Measurements from ENCODE around the gene ACY1. TPM values are rescaled to one million over a fixed set of nuclear protein-coding genes. Genes with fewer than 3 reads are reported as not detected.
A peak's percentile ranks its signal among the peaks of the same experiment; 100 is the strongest.

Gene ACY1
- total RNA-seq, 1 donor from 2014 or later: 54.2 TPM

- Mint-ChIP-seq H3K27ac (no peak overlapping the region), H3K27me3 (no peaks in the 10 kb centered on the region), H3K4me1 (ENCODE audit: unreplicated experiment) (peaks cover 33% of the 10 kb centered on the region), H3K4me3 (peak overlapping the region; percentile 85), H3K36me3 (peaks cover 4% of the 10 kb centered on the region), H3K9me3 (no peaks in the 10 kb centered on the region)
- no peak for DNase-seq (ENCODE audit: extremely low spot score, unreplicated experiment)
- TF ChIP-seq, protein P1, sequence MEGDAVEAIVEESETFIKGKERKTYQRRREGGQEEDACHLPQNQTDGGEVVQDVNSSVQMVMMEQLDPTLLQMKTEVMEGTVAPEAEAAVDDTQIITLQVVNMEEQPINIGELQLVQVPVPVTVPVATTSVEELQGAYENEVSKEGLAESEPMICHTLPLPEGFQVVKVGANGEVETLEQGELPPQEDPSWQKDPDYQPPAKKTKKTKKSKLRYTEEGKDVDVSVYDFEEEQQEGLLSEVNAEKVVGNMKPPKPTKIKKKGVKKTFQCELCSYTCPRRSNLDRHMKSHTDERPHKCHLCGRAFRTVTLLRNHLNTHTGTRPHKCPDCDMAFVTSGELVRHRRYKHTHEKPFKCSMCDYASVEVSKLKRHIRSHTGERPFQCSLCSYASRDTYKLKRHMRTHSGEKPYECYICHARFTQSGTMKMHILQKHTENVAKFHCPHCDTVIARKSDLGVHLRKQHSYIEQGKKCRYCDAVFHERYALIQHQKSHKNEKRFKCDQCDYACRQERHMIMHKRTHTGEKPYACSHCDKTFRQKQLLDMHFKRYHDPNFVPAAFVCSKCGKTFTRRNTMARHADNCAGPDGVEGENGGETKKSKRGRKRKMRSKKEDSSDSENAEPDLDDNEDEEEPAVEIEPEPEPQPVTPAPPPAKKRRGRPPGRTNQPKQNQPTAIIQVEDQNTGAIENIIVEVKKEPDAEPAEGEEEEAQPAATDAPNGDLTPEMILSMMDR (conservative IDR thresholded peaks at IDR 0.05): no peak
These were observed 19.3 kb upstream of the ACY1 start for GRCh38 chr3:51963951-51964451.

DNA sequence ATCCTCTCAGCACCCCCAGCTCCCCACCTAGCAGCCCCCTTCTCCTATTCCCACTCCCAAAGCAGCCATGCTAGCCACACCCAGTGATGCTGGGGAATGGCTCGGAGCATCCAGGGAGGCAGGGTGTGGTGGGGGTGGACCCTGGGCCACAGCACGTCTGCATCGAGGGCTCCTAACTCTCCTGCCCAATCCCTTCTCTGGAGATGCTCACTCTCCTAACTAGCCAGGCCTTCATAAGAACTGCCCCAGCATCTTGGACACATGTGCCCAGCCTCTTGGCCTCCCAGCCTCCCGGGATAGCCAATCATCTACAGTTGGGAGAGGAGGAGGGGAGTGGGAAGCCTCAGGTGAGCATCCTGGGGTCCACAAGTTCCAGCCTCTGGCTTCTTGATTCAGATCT is 18.8 kb upstream of the ACY1 start:
- DNase-seq (ENCODE audit: extremely low spot score, unreplicated experiment): no peak
- H3K4me1 Mint-ChIP-seq (ENCODE audit: unreplicated experiment): peaks cover 36% of the 10 kb centered on the region
- no peaks in the 10 kb centered on the region for H3K27me3 Mint-ChIP-seq
- TF ChIP-seq, protein P1 (conservative IDR thresholded peaks at IDR 0.05): no peak
- no peaks in the 10 kb centered on the region for H3K9me3 Mint-ChIP-seq
- no peak overlapping the region for H3K27ac Mint-ChIP-seq
- peaks cover 4% of the 10 kb centered on the region for H3K36me3 Mint-ChIP-seq
- peak overlapping the region; percentile 85 for H3K4me3 Mint-ChIP-seq

- Mint-ChIP-seq H3K27ac (peak overlapping the region; percentile 82), H3K36me3 (peaks cover 4% of the 10 kb centered on the region), H3K4me1 (ENCODE audit: unreplicated experiment) (peaks cover 40% of the 10 kb centered on the region), H3K27me3 (no peaks in the 10 kb centered on the region), H3K9me3 (no peaks in the 10 kb centered on the region), H3K4me3 (peak overlapping the region; percentile 86)
- TF ChIP-seq, protein P1 (conservative IDR thresholded peaks at IDR 0.05): no peak
- DNase-seq (ENCODE audit: extremely low spot score, unreplicated experiment): no peak
These were observed 17.3 kb upstream of the ACY1 start for GRCh38 chr3:51966016-51966415.

GRCh38 chr3:51966486-51966885 is 16.8 kb upstream of the ACY1 start:
- H3K27ac Mint-ChIP-seq: peak overlapping the region; percentile 82
- TF ChIP-seq, protein P1 (conservative IDR thresholded peaks at IDR 0.05): no peak
- H3K4me1 Mint-ChIP-seq (ENCODE audit: unreplicated experiment): peaks cover 38% of the 10 kb centered on the region
- H3K36me3 Mint-ChIP-seq: peaks cover 4% of the 10 kb centered on the region
- no peaks in the 10 kb centered on the region for H3K27me3 Mint-ChIP-seq
- DNase-seq (ENCODE audit: extremely low spot score, unreplicated experiment): no peak
- peak overlapping the region; percentile 86 for H3K4me3 Mint-ChIP-seq
- H3K9me3 Mint-ChIP-seq: no peaks in the 10 kb centered on the region

DNA sequence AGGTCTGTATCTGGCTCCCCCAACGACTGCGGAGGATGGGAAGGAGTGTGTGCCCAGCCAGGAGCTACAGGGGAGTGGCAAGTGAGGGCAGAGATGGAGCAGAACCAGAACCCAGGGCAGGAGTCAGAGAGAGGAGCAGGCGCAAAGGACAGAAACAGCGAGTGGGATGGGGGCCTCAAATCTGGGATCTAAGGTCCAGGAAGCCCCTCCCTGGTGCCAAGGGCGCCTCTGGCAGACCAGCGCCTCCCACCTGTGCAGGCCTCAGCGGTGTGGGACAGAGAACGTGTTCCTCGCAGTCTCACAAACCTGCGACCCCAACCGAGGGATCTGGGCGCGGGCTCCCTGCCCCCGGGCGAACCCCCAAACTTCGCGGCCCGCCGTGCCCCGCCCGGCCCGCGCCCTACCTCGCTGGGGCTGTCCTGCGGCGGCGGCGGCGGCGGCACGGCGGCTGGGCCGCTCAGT is 16.4 kb upstream of the ACY1 start:
- Mint-ChIP-seq H3K27ac (peak overlapping the region; percentile 82), H3K36me3 (peaks cover 4% of the 10 kb centered on the region), H3K4me1 (ENCODE audit: unreplicated experiment) (peaks cover 34% of the 10 kb centered on the region), H3K4me3 (peak overlapping the region; percentile 86), H3K27me3 (no peaks in the 10 kb centered on the region), H3K9me3 (no peaks in the 10 kb centered on the region)
- TF ChIP-seq, protein P1 (conservative IDR thresholded peaks at IDR 0.05): no peak
- DNase-seq (ENCODE audit: extremely low spot score, unreplicated experiment): no peak
